Right lobe of liver (tissue), 6 donors: ENCODE measurements around the gene NT5C1B. TPM values are rescaled to one million over a fixed set of nuclear protein-coding genes. Genes with fewer than 3 reads are reported as not detected.

ENCODE experiments used
- ATAC-seq, 4 donors: fragments of 200-7000 bp; cut with Tn5 transposase; one replicate each; pipeline ENCODE4 v1.9.1; 2020; ENCODE audit warnings: mild to moderate bottlenecking in 4 of 4, moderate library complexity in 4 of 4
- DNase-seq, 3 donors: peaks; one replicate each; pipeline ENCODE4 v3.0.0-alpha.2; 2020
- H3K27ac ChIP-seq, 3 donors: fragments of 200-600 bp; one replicate each; pipeline ENCODE4 v1.8.0; 2022
- H3K27me3 ChIP-seq, 2 donors: fragments of 200-600 bp; one replicate each; pipeline ENCODE4 v1.8.0; 2022
- H3K36me3 ChIP-seq, 4 donors: fragments of 200-600 bp; sonication (generic) in 1 of 4; one replicate each; pipeline versions ENCODE4 v1.5.1 to v1.8.0; 2017 to 2022; ENCODE audit warnings: control low read depth in 1 of 4
- H3K4me1 ChIP-seq, 4 donors: fragments of 200-600 bp; sonication (generic) in 1 of 4; one replicate each; pipeline versions ENCODE4 v1.5.1 to v1.8.0; 2017 to 2022; ENCODE audit warnings: control low read depth in 1 of 4
- H3K4me3 ChIP-seq, 3 donors: fragments of 200-600 bp; one replicate each; pipeline ENCODE4 v1.8.0; 2022
- H3K9me3 ChIP-seq, 4 donors: fragments of 200-600 bp; sonication (generic) in 1 of 4; one replicate each; pipeline versions ENCODE4 v1.5.1 to v1.8.0; 2017 to 2022; ENCODE audit warnings: control low read depth in 1 of 4
- POLR2A ChIP-seq: fragments of 450-650 bp; IDR thresholded peaks from one replicate; pipeline ENCODE4 v1.6.1; 2017; ENCODE audit warnings: antibody characterized with exemption, mild to moderate bottlenecking
- WGBS: methylation state at CpG from one replicate; pipeline ENCODE4 v1.1.6; 2018; ENCODE audit warnings: low coverage, low lambda C conversion rate; ENCODE audit not compliant: insufficient coverage; ENCODE audit errors: missing lambda C conversion rate; 5-methylcytosine and 5-hydroxymethylcytosine counted together
- intact Hi-C, 2 donors: fragments of 100-400 bp; cut with DNase I; formaldehyde crosslinking; loops; one replicate each; pipeline versions ENCODE4 v1.11.2 to v1.14.1; 2022
- total RNA-seq, 6 experiments: library from RNA; depleted of rRNA in 2 of 6; stranded (reverse); fragments of >200 nt in 2 of 6; fragmentation: NEBNext Ultra II Directional in 3 of 6; extraction: Animal tissue kit (Norgen Biotek cat#: 25700) in 3 of 6; gene quantifications; one replicate each; pipeline versions ENCODE4 v1.1.0 to v1.2.4, GENCODE V29; 2016 to 2023
- TF ChIP-seq, protein P1 (sequence below), 4 donors: fragments of 200-600 bp in 3 of 4; fragments of 450-650 bp in 1 of 4; IDR thresholded peaks; one replicate each; pipeline versions ENCODE4 v1.5.1 to v1.8.0; 2016 to 2022; ENCODE audit warnings: antibody characterized with exemption in 4 of 4, mild to moderate bottlenecking in 2 of 4
- donor health status: DM: no; HTN: yes; CAD: no.
- donor health status: DM: no; HTN: no; CAD: no.
- donor health status: DM: no; HTN: no; CAD: no.
- donor health status: DM: no; HTN: yes; CAD: no.
- donor health status: DM: no; HTN: yes; CAD: no.

NT5C1B gene
- total RNA-seq, 6 experiments from 2014 or later, result not detected

DNA sequence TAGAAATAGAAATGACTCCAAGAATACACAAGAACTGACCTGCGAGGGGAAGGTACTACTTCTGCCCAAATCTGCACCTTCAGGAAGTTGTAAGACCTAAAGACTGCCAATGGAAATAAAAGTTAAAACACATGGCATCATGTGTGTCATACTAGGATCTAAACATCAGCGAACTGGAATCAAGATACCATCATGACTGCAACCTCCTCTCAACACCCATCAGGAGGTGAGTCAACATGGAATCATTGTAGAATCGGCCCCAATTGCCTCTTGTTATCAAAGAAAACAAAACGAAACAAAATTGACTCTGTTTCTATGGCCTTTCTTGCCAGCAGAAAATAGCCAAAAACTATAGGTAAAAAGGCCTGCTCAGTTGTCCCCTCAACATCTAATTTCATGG lies 44.0 kb downstream of the NT5C1B start:
- Histone ChIP-seq H3K36me3 (no peaks in the 10 kb centered on the region), H3K27ac (no peak overlapping the region), H3K9me3 (no peaks in the 10 kb centered on the region), H3K4me3 (no peak overlapping the region), H3K27me3 (no peaks in the 10 kb centered on the region), H3K4me1 (no peaks in the 10 kb centered on the region)
- no peak for TF ChIP-seq POLR2A
- TF ChIP-seq, protein P1, sequence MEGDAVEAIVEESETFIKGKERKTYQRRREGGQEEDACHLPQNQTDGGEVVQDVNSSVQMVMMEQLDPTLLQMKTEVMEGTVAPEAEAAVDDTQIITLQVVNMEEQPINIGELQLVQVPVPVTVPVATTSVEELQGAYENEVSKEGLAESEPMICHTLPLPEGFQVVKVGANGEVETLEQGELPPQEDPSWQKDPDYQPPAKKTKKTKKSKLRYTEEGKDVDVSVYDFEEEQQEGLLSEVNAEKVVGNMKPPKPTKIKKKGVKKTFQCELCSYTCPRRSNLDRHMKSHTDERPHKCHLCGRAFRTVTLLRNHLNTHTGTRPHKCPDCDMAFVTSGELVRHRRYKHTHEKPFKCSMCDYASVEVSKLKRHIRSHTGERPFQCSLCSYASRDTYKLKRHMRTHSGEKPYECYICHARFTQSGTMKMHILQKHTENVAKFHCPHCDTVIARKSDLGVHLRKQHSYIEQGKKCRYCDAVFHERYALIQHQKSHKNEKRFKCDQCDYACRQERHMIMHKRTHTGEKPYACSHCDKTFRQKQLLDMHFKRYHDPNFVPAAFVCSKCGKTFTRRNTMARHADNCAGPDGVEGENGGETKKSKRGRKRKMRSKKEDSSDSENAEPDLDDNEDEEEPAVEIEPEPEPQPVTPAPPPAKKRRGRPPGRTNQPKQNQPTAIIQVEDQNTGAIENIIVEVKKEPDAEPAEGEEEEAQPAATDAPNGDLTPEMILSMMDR (IDR thresholded peaks at IDR 0.05), result no peak
- WGBS, result 76% methylated on average over 4 of the region's 4 CpGs
- intact Hi-C loops, result no loop called here
- ATAC-seq (no peak), DNase-seq (no peak)

DNA sequence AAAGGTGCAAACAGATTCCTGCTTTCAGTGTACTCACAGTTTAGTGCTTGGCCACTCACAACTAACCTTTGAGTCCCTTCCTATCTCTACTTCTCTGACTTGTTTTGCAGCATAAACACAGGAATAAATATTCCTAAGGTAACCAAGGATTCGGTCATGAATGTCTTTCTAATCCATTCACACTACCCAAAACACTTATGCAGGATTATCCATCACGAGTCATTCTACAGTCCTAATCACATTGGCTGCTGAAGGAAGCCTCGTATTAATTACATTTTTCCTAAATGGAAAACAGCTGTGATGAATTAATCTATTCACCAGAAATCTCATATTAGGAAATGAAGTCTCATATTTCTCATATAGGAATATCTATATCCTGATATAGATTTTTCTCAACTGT lies 45.2 kb downstream of the NT5C1B start:
- H3K9me3 ChIP-seq, result no peaks in the 10 kb centered on the region
- no peaks in the 10 kb centered on the region for H3K4me1 ChIP-seq
- ATAC-seq (no peak), DNase-seq (no peak)
- TF ChIP-seq, protein P1 (IDR thresholded peaks at IDR 0.05), result no peak
- TF ChIP-seq POLR2A, result no peak
- WGBS, result 77% methylated on average over 3 of the region's 3 CpGs
- intact Hi-C loops, result no loop called here
- H3K27ac ChIP-seq, result no peak overlapping the region
- no peaks in the 10 kb centered on the region for H3K36me3 ChIP-seq
- H3K4me3 ChIP-seq, result no peak overlapping the region
- H3K27me3 ChIP-seq, result no peaks in the 10 kb centered on the region

DNA sequence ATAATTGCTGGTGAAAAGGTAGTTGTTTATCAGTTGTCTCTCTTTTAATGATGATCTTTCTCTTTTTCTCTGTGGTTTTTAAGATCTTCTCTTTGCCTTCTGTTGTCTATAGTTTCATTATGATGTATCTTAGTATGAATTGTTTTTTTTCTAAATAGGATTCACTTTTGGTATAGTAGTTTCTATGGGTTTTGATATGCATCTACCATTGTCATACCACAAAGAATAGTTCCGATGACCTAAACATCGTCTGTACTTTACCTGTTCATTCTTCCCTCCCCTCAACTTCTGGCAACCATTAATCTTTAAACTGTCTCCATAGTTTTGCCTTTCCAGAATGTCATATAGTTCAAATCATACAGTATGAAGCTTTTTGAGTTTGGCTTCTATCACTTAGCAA lies 48.5 kb downstream of the NT5C1B start:
- Histone ChIP-seq H3K27me3 (no peaks in the 10 kb centered on the region), H3K4me1 (no peaks in the 10 kb centered on the region), H3K36me3 (no peaks in the 10 kb centered on the region), H3K4me3 (no peak overlapping the region), H3K9me3 (no peaks in the 10 kb centered on the region), H3K27ac (no peak overlapping the region)
- WGBS, result 79% methylated on average over 2 of the region's 2 CpGs
- ATAC-seq (no peak), DNase-seq (no peak)
- intact Hi-C loops, result no loop called here
- no peak for TF ChIP-seq POLR2A

DNA sequence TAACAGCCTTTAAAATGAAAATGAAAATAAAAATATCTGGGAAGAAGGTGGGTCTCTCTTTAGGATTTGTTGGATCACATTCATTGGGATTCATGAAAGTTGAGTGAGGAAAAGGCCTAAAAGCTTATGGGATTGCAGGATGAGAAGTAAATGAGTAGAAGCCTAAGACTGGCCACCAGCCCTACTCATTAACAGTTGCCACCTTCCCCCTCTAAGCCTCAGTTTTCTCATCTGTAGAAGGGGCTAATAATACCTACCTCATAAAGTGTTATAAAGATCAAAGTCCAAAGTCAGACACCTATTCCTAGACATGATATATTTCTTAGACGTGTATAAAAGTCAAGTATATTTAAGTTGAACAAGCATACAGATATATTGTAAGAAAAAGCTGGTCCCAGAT lies 52.7 kb downstream of the NT5C1B start:
- ATAC-seq, result no peak
- Histone ChIP-seq H3K27ac (no peak overlapping the region), H3K36me3 (no peaks in the 10 kb centered on the region), H3K4me3 (no peak overlapping the region), H3K9me3 (no peaks in the 10 kb centered on the region), H3K4me1 (no peaks in the 10 kb centered on the region), H3K27me3 (no peaks in the 10 kb centered on the region)
- no peak for DNase-seq
- intact Hi-C loops, result no loop called here
- TF ChIP-seq, protein P1 (IDR thresholded peaks at IDR 0.05), result no peak
- TF ChIP-seq POLR2A, result no peak
- 73% methylated on average over 1 of the region's 1 CpG for WGBS

DNA sequence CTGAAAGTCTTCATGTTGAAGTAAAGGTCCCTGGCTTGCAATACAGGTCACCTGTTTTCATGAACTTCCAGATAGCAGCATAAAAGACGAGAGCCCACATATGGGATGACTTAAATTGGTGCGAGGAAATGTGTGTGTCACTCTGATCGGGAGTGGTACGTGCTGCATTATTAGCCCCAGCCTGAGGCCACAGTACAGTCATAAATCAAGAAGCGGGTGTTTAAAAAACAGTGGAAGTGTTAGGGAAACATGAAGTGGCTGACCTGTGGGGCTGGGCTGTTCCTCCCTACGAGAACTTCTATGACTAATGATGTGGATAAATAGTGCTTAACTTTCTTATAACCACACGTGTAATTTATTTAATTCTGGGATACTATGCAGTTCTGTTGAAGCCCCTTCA lies 53.3 kb downstream of the NT5C1B start:
- Histone ChIP-seq H3K9me3 (no peaks in the 10 kb centered on the region), H3K27ac (no peak overlapping the region), H3K36me3 (no peaks in the 10 kb centered on the region), H3K27me3 (no peaks in the 10 kb centered on the region), H3K4me1 (no peaks in the 10 kb centered on the region), H3K4me3 (no peak overlapping the region)
- 45% methylated on average over 7 of the region's 7 CpGs for WGBS
- intact Hi-C loops, result no loop called here
- DNase-seq, result no peak
- TF ChIP-seq, protein P1 (IDR thresholded peaks at IDR 0.05), result no peak
- TF ChIP-seq POLR2A, result no peak
- ATAC-seq, result no peak
